A673 (cell line): Measurements from ENCODE around the gene OR5K3. TPM values are rescaled to one million over a fixed set of nuclear protein-coding genes. Genes with fewer than 3 reads are reported as not detected.

Experiments
- Bru-seq: library from RNA; stranded (reverse); fragments of 400-500 nt; gene quantifications from one replicate; lab custom pipeline; 2021; lab: Mats Ljungman, UMichigan
- BruChase-seq, 2 experiments: library from RNA; stranded (reverse); fragments of 400-500 nt; gene quantifications; one replicate each; lab custom pipeline; 2021; lab: Mats Ljungman, UMichigan
- BruUV-seq: library from RNA; stranded (reverse); fragments of 400-500 nt; replicated peaks from 2 replicates; lab custom pipeline; 2021; lab: Mats Ljungman, UMichigan
- CTCF ChIA-PET: fragments of 300-600 bp; sonication (Branson Sonifier 250); formaldehyde crosslinking; loops from one replicate; lab custom pipeline; 2022; ENCODE audit warnings: antibody characterized with exemption; lab: Charles Lee
- POLR2A ChIA-PET: fragments of 300-600 bp; sonication (Branson Sonifier 250); formaldehyde crosslinking; loops from one replicate; lab custom pipeline; 2022; ENCODE audit warnings: antibody characterized with exemption; ENCODE audit not compliant: low non-redundant PET; lab: Charles Lee
- DNase-seq: peaks from one replicate; pipeline ENCODE4 v3.0.0-alpha.2; 2015; ENCODE audit warnings: low spot score
- H3K27ac ChIP-seq: fragments of 200-600 bp; sonication (generic); 2 replicates; pipeline ENCODE4 v1.5.1; 2016; ENCODE audit warnings: mixed run types, low read depth, mild to moderate bottlenecking, mixed read lengths, antibody characterized with exemption, low read length; ENCODE audit not compliant: poor library complexity, severe bottlenecking
- H3K27me3 ChIP-seq: fragments of 200-600 bp; sonication (generic); replicated peaks from 2 replicates; pipeline ENCODE4 v1.6.1; 2017; ENCODE audit warnings: mixed run types, low read depth, mild to moderate bottlenecking, mixed read lengths, antibody characterized with exemption, low read length; ENCODE audit not compliant: insufficient read depth, poor library complexity
- H3K36me3 ChIP-seq: fragments of 200-600 bp; sonication (generic); 2 replicates; pipeline ENCODE4 v1.6.1; 2016; ENCODE audit warnings: mixed run types, mild to moderate bottlenecking, mixed read lengths, antibody characterized with exemption, low read length; ENCODE audit not compliant: insufficient read depth, poor library complexity, severe bottlenecking
- H3K4me1 ChIP-seq: fragments of 200-600 bp; sonication (generic); 2 replicates; pipeline ENCODE4 v1.6.1; 2017; ENCODE audit warnings: mixed run types, mild to moderate bottlenecking, mixed read lengths, antibody characterized with exemption, low read length; ENCODE audit not compliant: insufficient read depth, poor library complexity, severe bottlenecking
- H3K4me3 ChIP-seq: fragments of 200-600 bp; sonication (generic); 2 replicates; pipeline ENCODE4 v1.5.1; 2016; ENCODE audit warnings: low read depth, mixed run types, mild to moderate bottlenecking, mixed read lengths, low read length; ENCODE audit not compliant: poor library complexity, severe bottlenecking
- H3K9me3 ChIP-seq: fragments of 200-600 bp; sonication (generic); 2 replicates; pipeline ENCODE4 v1.6.1; 2016; ENCODE audit warnings: mixed run types, low read depth, mild to moderate bottlenecking, mixed read lengths, antibody characterized with exemption, low read length; ENCODE audit not compliant: poor library complexity, severe bottlenecking
- CTCF ChIP-seq: fragments of 300-800, 200-600 bp; sonication (generic); conservative IDR thresholded peaks from 2 replicates; pipeline ENCODE4 v1.5.1; 2017; ENCODE audit warnings: low read depth, mild to moderate bottlenecking, antibody characterized with exemption, low read length, moderate library complexity, mixed read lengths
- EZH2 ChIP-seq: fragments of 200-600 bp; sonication (generic); IDR thresholded peaks from 2 replicates; pipeline ENCODE4 v1.6.1; 2017; ENCODE audit warnings: borderline replicate concordance, low read depth, mild to moderate bottlenecking, mixed read lengths, antibody characterized with exemption, low read length; ENCODE audit not compliant: poor library complexity, severe bottlenecking
- intact Hi-C: fragments of 100-400 bp; cut with micrococcal nuclease; formaldehyde crosslinking; loops from one replicate; pipeline ENCODE4 v1.10.0; 2022; ENCODE audit not compliant: unreplicated experiment
- long read RNA-seq: library from polyadenylated mRNA; stranded (forward); transcript quantifications from one replicate; pipeline ENCODE4 v2.0.0, GENCODE V29; 2022
- total RNA-seq: library from RNA; stranded (reverse); gene quantifications from 2 replicates; pipeline ENCODE4 v1.2.3, GENCODE V29; 2021

OR5K3 gene
- total RNA-seq (not detected in 2 replicates), Bru-seq, nascent RNA (not detected), BruChase-seq, experiment 1, labeled RNA remaining after a 2-hour chase (not detected), BruChase-seq, experiment 2, labeled RNA remaining after a 6-hour chase (not detected)
- long read RNA-seq = 0 reads

GRCh38 chr3:98390366-98390765 lies at the start of gene OR5K3:
TSS of gene OR5K3 (plus strand) at chr3:98390666. CDS start at chr3:98390666, 0 bp downstream.
- no peak within 1 kb of the TSS for H3K27ac ChIP-seq
- H3K9me3 ChIP-seq = no peaks in the 10 kb centered on the region
- H3K4me1 ChIP-seq = no peaks in the 10 kb centered on the region
- peaks cover 16% of the 10 kb centered on the region for H3K27me3 ChIP-seq
- no TSS peak for BruUV-seq
- no peak for DNase-seq
- ChIA-PET CTCF (no interaction called here), POLR2A (no interaction called here)
- intact Hi-C loops = no loop called here
- H3K36me3 ChIP-seq = no peaks in the 10 kb centered on the region
- H3K4me3 ChIP-seq = no peak within 1 kb of the TSS
- TF ChIP-seq CTCF (no peak), EZH2 (no peak)

- no peak for DNase-seq
- TF ChIP-seq EZH2 = no peak
- TF ChIP-seq CTCF = no peak
- intact Hi-C loops = loop anchor here (5.0 kb wide), 1 partner anchor 231 kb away; no protein-coding TSS in a partner anchor
- Histone ChIP-seq H3K4me1 (no peaks in the 10 kb centered on the region), H3K4me3 (no peak overlapping the region), H3K36me3 (no peaks in the 10 kb centered on the region), H3K27ac (no peak overlapping the region), H3K9me3 (no peaks in the 10 kb centered on the region), H3K27me3 (peaks cover 34% of the 10 kb centered on the region)
- no TSS peak for BruUV-seq
- ChIA-PET CTCF (no interaction called here), POLR2A (no interaction called here)
Observed at GRCh38 chr3:98341758-98342157, 48.7 kb upstream of the OR5K3 start.

- TF ChIP-seq EZH2 (no peak), CTCF (peak; percentile 83)
- intact Hi-C loops = loop anchor here (5.0 kb wide), 1 partner anchor 228 kb away; no protein-coding TSS in a partner anchor
- Histone ChIP-seq H3K27ac (no peak overlapping the region), H3K4me3 (no peak overlapping the region), H3K9me3 (no peaks in the 10 kb centered on the region), H3K27me3 (peaks cover 29% of the 10 kb centered on the region), H3K36me3 (no peaks in the 10 kb centered on the region), H3K4me1 (no peaks in the 10 kb centered on the region)
- BruUV-seq = no TSS peak
- peak; percentile 72 for DNase-seq
- ChIA-PET POLR2A (no interaction called here), CTCF (interaction anchor here (0.7 to 1.0 kb wide), 2 partner anchors 18 to 305 kb away, joined by 5 to 6 read pairs; no protein-coding TSS in a partner anchor)
Observed at GRCh38 chr3:98343647-98344507, 46.6 kb upstream of the OR5K3 start.
